Adrenal gland (tissue), 5 donors: Measurements from ENCODE around the gene VAMP5.

Experiments used
- CTCF ChIP-seq, 6 experiments: fragments of 450-650 bp in 4 of 6; fragments of 200-600 bp in 2 of 6; sonication (generic) in 1 of 6; IDR thresholded peaks; 1 replicate in 5 of 6; 2 replicates in 1 of 6; pipeline versions ENCODE4 v1.5.1 to v1.8.0; 2016 to 2021; ENCODE audit warnings: antibody characterized with exemption in 6 of 6, mild to moderate bottlenecking in 2 of 6, moderate library complexity in 1 of 6
- POLR2A ChIP-seq, 2 donors: fragments of 450-650 bp; IDR thresholded peaks; one replicate each; pipeline ENCODE4 v1.6.1; 2017; ENCODE audit warnings: antibody characterized with exemption in 2 of 2, mild to moderate bottlenecking in 2 of 2, moderate library complexity in 1 of 2
- donor health status: DM: no; HTN: no; CAD: no.

- TF ChIP-seq CTCF (IDR thresholded peaks at IDR 0.05) (no peak), POLR2A (IDR thresholded peaks at IDR 0.05) (no peak)
Measured at GRCh38 chr2:85611217-85611704, 27.0 kb downstream of the VAMP5 start.
